PC-9 (cell line): ENCODE measurements around the gene KCNK2.

ENCODE experiments used
- CTCF ChIP-seq: fragments of 200-600 bp; sonication (generic); conservative IDR thresholded peaks from 2 replicates; pipeline ENCODE4 v1.6.1; 2017; ENCODE audit warnings: mixed run types, antibody characterized with exemption, mild to moderate bottlenecking, moderate library complexity
- EZH2 ChIP-seq: fragments of 200-600 bp; sonication (generic); IDR thresholded peaks from 2 replicates; pipeline ENCODE4 v1.8.0; 2017; ENCODE audit warnings: antibody characterized with exemption, low read depth

- no peak for TF ChIP-seq CTCF
- no peak for TF ChIP-seq EZH2
These were observed 49.6 kb downstream of the KCNK2 start for GRCh38 chr1:215132156-215132555.
